RCC 7860 (cell line): ENCODE measurements around the gene ATP1B1.
"Not testable (repeated sequence)": the region's sequence is repeated elsewhere in the genome, so short reads cannot be mapped to it uniquely, and the experiment has no call there.

Experiments
- DNase-seq: peaks from one replicate; pipeline ENCODE4 v3.0.0-alpha.2; 2015; ENCODE audit warnings: low spot score
- FAIRE-seq: peaks from 2 replicates; lab custom pipeline; 2012; peaks lifted over from hg19 to GRCh38; lab: Jason Lieb, UNC

The ATP1B1 gene

GRCh38 chr1:169138866-169139670 is 32.6 kb downstream of the ATP1B1 start:
- no peak for DNase-seq
- FAIRE-seq = peak; percentile 60

- DNase-seq (no peak), FAIRE-seq (no peak)
Measured at GRCh38 chr1:169141356-169141755, 34.9 kb downstream of the ATP1B1 start.

DNA sequence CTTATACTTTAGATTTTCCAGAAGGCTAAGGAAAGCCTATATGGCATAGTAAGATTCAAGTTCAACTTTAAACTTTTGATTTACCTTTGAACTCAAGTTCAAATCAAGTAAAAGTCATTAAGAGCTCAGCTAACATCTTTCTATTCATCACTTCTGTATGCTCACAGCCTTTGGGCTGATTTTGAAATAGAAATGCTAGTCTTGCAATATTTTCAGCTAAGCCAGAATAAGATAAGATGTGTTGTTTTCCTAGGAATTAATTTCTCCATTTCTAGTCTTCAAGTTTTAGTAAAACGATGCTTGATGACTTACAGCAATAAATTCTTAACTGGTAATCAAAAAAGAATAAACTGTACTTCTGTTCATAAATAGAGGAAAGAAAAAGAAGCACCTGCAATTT is 35.6 kb downstream of the ATP1B1 start:
- DNase-seq = no peak
- no peak for FAIRE-seq

DNA sequence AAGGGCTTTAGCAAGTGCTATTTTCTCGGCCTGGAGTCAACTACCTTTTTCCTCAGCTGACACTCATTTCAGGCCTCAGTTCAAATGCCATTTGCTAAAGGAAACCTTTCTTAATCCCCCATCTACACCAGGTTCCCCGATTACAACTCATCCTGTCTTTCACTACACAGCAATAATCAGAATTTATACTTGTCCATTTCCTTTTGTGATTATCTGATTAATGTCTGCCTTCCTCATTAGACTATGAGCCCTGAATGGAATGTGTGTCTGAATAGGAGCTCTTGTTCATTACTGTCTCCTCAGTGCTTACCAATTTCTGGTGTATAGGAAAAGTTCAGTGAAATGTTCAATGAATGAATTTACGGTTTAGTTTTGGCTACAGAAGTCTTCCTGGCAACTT is 36.9 kb downstream of the ATP1B1 start:
- no peak for DNase-seq
- no peak for FAIRE-seq

DNA sequence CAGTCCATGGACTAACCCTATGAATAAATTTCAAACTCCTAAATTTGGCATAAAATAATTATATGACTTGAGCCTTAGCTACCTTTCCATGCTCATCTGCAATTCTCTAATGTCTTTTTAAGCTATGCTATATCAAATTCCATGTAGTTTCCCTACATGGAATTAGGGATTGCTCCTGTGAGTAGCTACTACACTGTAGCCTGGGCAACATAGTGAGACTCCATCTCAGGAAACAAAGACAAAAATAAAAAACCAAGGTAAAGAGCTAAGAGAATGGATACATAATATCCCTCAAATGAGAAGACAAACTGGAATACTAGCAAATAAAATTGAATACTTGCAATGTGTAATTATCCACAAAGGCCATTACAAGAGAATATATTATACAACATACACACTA is 37.5 kb downstream of the ATP1B1 start:
- FAIRE-seq = no peak

GRCh38 chr1:169144941-169145626 is 38.6 kb downstream of the ATP1B1 start:
- DNase-seq = no peak
- no peak for FAIRE-seq

More for the DNA sequence above, 37.5 kb downstream of the ATP1B1 start:
- DNase-seq = no peak

DNA sequence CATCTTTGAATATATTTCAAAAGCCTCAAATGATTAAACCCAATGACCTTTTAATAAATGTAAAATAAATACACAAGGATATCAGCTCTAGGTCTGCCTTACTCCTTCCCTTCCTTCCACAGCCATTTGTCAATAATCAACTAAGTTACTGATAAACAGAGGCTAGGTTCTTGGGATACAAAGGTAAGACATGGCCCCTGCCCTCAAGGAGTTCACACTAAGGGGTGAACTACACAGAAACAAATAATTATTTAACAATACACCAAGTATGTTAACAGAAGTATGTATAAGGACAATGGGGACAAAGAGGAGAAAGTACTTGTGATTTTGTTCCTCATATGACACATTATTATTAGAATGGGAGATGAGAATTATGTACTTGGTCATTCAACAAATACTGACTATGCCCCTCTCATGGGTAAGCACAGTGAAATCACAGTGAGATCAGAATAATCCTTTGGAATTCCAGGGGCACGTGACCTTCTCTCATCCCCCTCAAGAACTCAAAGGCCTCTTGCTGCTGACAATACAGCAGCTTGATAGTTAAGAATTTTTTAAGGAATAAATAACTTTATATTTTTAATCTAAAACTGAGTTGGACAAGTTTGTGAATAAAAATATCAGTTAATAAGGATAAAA is 40.2 kb downstream of the ATP1B1 start:
- DNase-seq = peak; percentile 35
- FAIRE-seq = peak; percentile 76

DNA sequence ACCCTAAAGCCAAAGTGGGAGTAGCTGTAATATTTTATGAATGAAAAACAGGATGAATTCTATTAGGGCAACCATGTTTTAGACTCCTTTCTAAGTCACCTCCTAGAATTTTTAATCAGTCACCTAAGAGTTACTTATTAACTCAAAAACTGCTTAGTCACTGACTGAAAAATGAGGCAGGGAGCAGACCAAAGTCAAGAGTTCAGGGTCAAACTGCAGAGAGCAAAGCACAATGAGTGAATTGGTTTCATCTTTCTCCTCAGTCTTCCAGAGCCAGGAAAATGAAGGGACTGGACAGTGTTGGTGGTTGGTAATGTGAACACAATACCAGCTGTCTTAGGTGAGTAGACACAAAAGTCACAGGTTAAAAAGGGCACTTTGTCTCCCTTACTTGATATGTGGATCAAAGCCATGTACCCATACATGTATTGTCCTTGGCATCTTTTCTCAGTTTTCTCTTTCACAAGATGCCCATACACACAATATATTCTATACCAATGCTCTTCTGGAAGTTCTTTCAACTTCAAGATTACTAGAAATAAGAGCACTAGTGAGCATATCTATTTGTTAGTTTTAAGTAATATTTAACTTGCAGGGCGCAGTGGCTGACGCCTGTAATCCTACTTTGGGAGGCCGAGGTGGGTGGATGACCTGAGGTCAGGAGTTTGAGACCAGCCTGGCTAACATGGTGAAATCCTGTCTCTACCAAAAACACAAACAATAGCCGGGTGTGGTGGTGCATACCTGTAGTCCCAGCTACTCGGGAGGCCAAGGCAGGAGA is 42.2 kb downstream of the ATP1B1 start:
- peak; percentile 82 for DNase-seq
- peak; percentile 95 for FAIRE-seq

DNA sequence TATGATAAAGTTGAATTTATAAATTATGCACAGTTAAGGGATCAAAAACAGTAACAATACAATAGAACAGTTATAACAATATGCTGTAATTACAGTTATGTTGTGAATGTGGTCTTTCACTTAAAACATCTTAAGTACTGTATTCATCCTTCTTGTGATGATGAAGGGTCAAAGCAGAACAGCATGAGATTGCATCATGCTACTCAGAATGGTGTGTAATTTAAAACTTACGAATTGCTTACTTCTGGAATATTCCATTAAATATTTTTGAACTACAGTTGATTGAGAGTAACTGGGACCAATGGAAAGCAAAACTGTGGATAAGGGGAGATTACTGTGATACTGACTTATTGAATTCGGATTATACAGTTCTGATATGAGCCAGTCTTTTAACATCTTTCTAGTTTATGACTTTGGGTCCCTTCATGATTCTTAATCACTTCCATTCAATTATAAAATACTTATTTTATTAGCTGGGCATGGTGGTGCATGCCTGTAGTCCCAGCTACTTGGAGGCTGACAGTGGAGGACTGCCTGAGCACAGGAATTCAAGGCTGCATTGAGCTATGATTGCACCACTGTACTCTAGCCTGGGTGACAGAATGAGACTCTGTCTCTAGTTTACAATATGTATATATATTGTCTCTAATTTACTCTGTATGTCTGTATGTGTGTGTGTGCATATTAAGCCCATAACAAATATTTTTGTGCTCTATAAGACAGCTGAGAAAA is 43.2 kb downstream of the ATP1B1 start:
- FAIRE-seq = no peak
- no peak for DNase-seq

GRCh38 chr1:169150641-169151337 is 44.3 kb downstream of the ATP1B1 start:
- DNase-seq (no peak), FAIRE-seq (no peak)

- FAIRE-seq = no peak
- no peak for DNase-seq
Measured at GRCh38 chr1:169151338-169151837, 44.9 kb downstream of the ATP1B1 start.

- FAIRE-seq (no peak), DNase-seq (no peak)
Measured at GRCh38 chr1:169155675-169156074, 49.2 kb downstream of the ATP1B1 start.

- no peak for FAIRE-seq
- DNase-seq = no peak
Measured at GRCh38 chr1:169156580-169156979, 50.1 kb downstream of the ATP1B1 start.

- FAIRE-seq (no peak), DNase-seq (no peak)
Measured at GRCh38 chr1:169160845-169161495, 54.5 kb downstream of the ATP1B1 start.

DNA sequence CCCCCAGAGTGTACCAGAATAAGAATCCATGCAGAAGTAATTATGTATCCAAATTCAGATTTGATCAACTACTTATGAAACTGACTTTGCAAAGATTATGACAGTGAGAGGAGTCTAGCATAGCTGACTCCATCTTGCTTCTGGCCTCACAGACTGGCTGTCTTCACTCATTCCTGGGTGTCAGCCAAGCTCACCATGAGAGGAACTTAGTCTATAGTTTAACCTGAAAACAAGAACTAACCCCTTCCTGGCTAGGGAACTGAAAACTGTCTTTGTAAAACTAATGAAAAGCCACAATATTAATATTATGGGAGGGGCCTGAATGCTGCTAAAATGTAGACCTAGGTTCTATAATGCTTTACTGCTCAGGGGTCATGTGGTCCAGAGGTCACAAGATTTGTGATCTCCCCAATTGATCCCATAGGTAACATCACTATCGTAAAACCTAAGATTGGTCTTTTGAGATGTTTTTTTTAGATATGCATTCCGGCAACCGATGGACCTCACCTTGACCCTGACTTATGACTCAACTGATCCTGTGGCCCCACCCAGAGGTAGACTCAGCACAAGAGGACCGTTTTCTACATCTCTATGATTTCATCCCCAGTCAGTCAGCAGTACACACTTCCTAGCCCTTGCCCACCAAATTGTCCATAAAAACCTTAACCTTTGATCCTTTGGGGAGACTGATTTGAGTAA is 55.2 kb downstream of the ATP1B1 start:
- DNase-seq (peak; percentile 63), FAIRE-seq (peak; percentile 27)

- peak; percentile 85 for FAIRE-seq
- peak; percentile 77 for DNase-seq
Measured at GRCh38 chr1:169163059-169163458, 56.6 kb downstream of the ATP1B1 start.

GRCh38 chr1:169175461-169175860 is 69.0 kb downstream of the ATP1B1 start:
- DNase-seq (no peak), FAIRE-seq (no peak)

DNA sequence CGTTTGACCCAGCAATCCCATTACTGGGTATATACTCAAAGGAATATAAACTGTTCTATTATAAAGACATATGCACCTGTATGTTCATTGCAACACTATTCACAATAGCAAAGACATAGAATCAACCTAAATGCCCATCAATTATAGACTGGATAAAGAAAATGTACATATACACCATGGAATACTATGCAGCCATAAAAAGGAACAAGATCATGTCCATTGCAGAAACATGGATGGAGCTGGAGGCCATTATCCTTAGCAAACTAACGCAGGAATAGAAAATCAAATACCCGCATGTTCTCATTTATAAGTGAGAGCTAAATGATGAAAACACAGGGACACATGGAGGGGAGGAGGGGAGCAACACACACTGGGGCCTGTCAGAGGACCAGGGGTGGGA is 72.9 kb downstream of the ATP1B1 start:
- DNase-seq, FAIRE-seq: not testable (repeated sequence)
